Head of caudate nucleus (tissue), 42 donors: ENCODE data around the gene ADAMTSL1.

ENCODE experiments used
- DNase-seq, 42 donors: peaks; one replicate each; pipeline versions ENCODE4 v3.0.0 to v3.0.0-alpha.2; 2020 to 2021; ENCODE audit warnings: mixed read lengths in 7 of 42
- intact Hi-C: fragments of 100-400 bp; cut with DNase I; formaldehyde crosslinking; loops from one replicate; pipeline ENCODE4 v1.15.0; 2022

Gene ADAMTSL1

GRCh38 chr9:18776836-18777820 lies 303.2 kb downstream of the ADAMTSL1 start:
- intact Hi-C loops: no loop called here
- DNase-seq: no peak

DNA sequence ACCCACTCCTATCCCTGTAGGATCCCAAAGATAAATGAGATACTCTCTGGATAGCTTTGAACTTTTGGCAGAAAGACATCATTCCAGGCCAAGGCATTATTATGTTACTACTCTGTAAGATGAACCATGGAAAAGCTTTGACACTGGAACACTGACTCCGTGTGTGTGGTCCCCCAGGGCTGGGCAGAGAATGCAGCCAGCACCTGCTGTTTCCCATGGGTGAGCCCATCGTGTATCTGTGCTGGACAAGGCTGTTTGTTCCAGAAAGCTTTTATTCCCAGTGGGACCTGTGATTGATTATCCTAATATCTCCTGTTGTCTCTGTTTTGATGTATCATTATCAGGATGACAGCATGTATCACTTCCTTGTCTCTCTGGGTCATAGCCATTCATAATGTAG lies 304.2 kb downstream of the ADAMTSL1 start:
- no peak for DNase-seq
- intact Hi-C loops: no loop called here

DNA sequence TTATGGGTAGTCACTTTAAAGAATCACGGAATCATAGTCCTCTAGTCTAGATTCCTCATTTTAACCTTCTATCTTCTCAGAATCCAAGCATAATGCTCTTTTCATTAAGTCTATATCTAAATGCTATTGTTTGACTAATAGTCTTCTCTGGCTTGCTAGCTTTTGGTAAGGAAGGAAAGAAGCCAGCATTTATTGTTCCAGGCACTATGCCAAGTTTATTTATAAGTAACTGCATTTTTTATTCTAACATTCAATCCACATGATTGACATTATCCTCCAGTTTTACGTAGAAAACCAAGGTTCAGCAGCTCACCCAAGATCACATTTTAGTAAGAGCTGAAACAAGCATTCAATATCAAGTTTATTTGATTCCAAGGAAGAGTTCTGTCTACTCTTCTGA lies 304.9 kb downstream of the ADAMTSL1 start:
- intact Hi-C loops: no loop called here
- no peak for DNase-seq

DNA sequence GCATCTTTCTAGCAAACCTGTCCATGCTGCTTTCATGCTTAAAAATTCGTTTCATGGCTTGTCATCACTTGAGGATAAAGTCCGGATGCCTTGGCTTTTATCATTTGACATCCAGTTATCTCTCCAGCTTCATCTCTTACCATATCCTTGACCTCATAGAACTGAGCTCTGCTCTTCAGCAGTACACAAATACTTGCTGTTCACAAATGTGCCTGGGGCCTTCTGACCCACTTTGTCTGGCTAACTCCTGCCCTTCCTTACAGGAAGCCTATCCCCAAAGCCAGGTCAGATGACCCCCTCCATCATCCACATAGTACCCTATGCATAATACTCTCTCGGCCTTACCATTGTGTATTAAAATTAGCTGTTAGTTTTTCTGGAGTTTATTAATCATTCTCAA lies 310.0 kb downstream of the ADAMTSL1 start:
- intact Hi-C loops: no loop called here
- DNase-seq: no peak

GRCh38 chr9:18785604-18786003 lies 311.7 kb downstream of the ADAMTSL1 start:
- intact Hi-C loops: no loop called here
- no peak for DNase-seq

DNA sequence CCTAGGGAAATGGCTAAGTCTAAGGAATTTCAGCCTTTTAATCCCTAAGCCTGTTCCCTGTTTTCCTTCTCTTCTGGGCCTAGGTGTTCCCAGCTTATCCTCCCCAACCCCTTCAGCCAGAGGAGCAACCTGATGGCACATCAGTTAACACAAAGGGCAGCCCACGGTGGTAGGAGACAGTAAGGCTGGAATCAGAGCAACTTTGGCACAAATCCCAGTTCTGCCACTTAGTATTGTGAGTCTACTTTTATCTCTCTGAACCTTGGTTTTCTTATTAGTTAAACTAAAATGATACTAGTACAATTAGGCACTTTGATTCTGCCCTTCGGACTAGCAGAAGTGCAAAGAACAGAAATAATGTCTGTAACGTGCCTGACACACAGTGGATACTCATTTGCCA lies 312.2 kb downstream of the ADAMTSL1 start:
- DNase-seq: no peak
- intact Hi-C loops: no loop called here

DNA sequence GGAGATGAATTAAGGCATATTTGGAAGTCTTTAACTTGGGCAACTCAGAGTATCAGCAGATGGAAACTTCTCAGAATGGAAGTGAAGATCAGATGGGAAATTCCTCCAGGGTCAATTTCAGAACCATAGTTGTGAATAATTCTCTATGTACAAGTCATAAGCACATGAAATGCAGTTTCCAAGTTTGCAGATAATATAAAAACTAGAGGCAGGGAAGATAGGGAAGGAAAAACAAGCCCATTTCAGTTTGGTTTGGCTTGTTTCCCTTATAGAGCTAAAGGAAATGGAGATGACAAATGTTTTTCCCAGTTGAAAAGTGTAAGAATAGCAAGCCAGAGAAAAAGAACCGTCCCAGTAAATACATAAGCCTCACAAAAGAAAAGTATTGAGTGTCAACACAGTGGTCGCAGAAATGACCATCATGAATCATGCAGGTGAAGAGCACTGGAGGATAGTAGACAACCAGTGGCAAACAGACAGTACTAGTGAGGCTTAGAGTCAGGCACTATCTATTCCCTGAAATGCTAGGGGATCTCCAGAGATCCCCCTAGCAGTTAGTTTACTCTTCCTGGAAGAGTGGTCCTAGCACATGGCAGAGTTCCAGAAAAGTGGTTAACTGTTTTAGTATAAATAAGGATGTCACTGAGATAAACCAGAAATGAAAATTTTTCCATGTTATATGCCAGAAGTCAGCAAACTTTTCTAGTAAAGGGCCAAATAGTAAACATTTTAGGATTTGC lies 313.1 kb downstream of the ADAMTSL1 start:
- intact Hi-C loops: no loop called here

DNA sequence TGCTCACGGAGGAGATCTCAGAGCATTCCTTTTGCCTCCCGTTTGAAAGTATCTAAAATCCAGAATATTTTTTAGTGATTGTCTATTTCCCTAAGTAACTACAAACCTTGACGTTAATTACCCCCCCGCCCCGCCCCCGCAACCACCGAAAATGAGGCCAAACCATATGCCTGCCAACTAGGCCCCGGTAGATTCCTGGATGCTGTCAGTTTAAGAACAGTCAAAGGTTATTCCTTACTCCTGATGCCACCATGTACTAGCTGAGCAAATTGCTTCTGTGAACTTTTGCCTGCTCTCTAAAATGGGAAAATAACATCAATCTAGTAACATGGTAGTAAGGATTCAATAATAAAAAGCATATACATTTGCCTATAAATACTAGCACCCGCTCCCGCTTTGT lies 314.3 kb downstream of the ADAMTSL1 start:
- no peak for DNase-seq
- intact Hi-C loops: no loop called here

More for the DNA sequence above, 313.1 kb downstream of the ADAMTSL1 start:
- DNase-seq: no peak

- intact Hi-C loops: no loop called here
- DNase-seq: peak in 9 of 42 donors; percentile 12 to 54 (median 22)
Measured at GRCh38 chr9:18791074-18791473, 317.1 kb downstream of the ADAMTSL1 start.

DNA sequence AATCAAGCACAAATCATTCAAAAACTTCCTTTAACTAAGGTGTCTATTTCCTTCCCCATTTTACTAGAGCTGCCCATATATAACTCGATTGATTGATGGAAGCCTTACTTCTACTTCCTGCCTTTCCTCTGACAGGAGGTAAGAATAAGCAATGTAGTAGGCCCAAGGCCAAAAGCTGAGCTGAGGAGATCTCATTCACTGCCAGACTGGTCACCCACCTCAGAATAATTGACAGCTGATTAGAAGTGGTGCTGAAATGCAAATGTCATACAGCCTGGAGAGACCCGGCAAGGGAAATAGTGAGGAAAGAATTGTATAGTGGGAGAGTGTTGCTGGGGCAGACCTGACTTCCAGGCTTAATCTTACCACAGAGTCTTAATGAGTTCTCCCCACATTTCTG lies 319.2 kb downstream of the ADAMTSL1 start:
- intact Hi-C loops: no loop called here

GRCh38 chr9:18795947-18796671 lies 322.2 kb downstream of the ADAMTSL1 start:
- DNase-seq: peak in 35 of 42 donors; percentile 5 to 78 (median 39)
- intact Hi-C loops: no loop called here

More for the DNA sequence above, 319.2 kb downstream of the ADAMTSL1 start:
- no peak for DNase-seq

- DNase-seq: no peak
- intact Hi-C loops: no loop called here
Measured at GRCh38 chr9:18796696-18797270, 322.8 kb downstream of the ADAMTSL1 start.

DNA sequence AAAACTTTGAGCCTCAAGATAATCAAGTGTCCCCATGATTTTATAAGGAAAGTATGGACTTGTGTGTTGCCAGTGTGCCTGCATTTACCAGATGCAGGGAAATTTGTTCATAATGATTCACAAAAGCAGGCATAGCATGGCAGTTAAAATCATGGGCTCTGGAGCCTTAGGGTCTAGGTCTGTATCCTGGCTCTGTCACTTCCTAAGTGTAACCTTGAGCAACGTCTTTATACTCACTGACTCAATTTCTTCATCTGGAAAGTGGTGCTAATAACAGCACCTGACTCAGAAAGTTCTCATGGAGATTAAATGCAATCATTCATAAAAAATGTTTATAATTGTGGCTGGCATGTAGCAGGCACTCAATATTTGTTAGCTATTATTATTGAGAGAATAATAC lies 324.2 kb downstream of the ADAMTSL1 start:
- no peak for DNase-seq
- intact Hi-C loops: no loop called here

- intact Hi-C loops: no loop called here
- DNase-seq: peak in 4 of 42 donors; percentile 5 to 59 (median 24)
Measured at GRCh38 chr9:18798508-18799290, 324.7 kb downstream of the ADAMTSL1 start.

GRCh38 chr9:18799428-18799827 lies 325.5 kb downstream of the ADAMTSL1 start:
- intact Hi-C loops: no loop called here
- no peak for DNase-seq

DNA sequence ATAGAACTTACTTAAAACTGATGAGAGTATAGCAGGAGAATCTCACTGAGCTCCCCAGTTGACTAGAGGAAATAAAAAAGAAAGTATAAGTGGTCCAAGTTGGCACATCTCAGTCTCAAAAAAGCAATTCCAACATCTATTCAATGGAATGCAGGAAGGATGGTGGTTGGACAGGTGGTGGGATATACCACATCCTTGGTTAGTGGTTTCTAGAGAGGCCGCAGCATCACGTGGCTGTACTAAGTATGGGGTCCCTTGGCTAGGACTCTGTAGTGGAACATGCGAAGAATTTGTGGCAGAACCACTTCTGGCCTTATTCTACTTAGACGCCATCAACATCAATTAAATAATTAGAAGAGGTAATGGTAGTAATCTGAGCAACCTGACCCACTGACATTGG lies 326.6 kb downstream of the ADAMTSL1 start:
- intact Hi-C loops: no loop called here
- DNase-seq: no peak

DNA sequence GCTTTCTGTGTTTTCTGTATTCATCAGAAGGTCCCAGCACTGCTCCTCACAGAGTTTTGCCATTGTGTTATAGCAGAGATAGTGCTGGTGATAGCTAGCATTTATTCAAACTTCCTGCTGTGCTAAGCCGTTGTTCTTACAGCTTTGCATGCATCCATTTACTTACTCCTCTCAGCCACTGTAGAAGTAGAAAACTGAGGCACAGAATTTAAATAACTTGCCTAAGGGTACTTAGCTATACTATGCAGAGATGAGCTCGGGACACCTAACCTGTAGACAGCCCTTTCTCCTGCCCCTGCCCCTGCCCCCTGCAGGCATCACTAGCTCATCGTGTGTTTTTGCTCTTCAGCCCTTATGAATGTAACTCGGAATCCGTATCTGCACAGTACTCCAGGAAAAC lies 331.4 kb downstream of the ADAMTSL1 start:
- intact Hi-C loops: no loop called here
- no peak for DNase-seq
